GM12878 (cell line): ENCODE results near the gene SPCS3. TPM values are rescaled to one million over a fixed set of nuclear protein-coding genes. Genes with fewer than 3 reads are reported as not detected.

ENCODE experiments used
- ATAC-seq: fragments of 200-7000 bp; cut with Tn5 transposase; 3 replicates; pipeline ENCODE4 v1.9.1; 2020; ENCODE audit warnings: mild to moderate bottlenecking, moderate library complexity
- BruUV-seq: library from RNA; stranded (reverse); fragments of 400-500 nt; replicated peaks from 2 replicates; lab custom pipeline; 2021; lab: Mats Ljungman, UMichigan
- CTCF ChIA-PET: fragments of 300-600 bp; sonication (Branson Sonifier 250); formaldehyde crosslinking; extraction: SDS; loops from one replicate; lab custom pipeline; 2021; ENCODE audit warnings: inconsistent platforms; lab: Yijun Ruan, JAX
- POLR2A ChIA-PET: fragments of 350-600 bp; formaldehyde crosslinking; extraction: SDS; loops from one replicate; lab custom pipeline; 2021; ENCODE audit warnings: inconsistent platforms; lab: Charles Lee
- RAD21 ChIA-PET: fragments of 300-600 bp; sonication (Branson Sonifier 250); formaldehyde crosslinking; loops from one replicate; lab custom pipeline; 2023; ENCODE audit warnings: antibody characterized with exemption; ENCODE audit not compliant: unreplicated experiment; lab: Charles Lee
- SMC1A ChIA-PET: fragments of 300-600 bp; sonication (Branson Sonifier 250); formaldehyde crosslinking; loops from one replicate; lab custom pipeline; 2023; ENCODE audit not compliant: unreplicated experiment, uncharacterized antibody; lab: Charles Lee
- DNase-seq: peaks from one replicate; pipeline ENCODE4 v3.0.0-alpha.2; 2011; ENCODE audit warnings: low read depth, low spot score
- FAIRE-seq: peaks from 3 replicates; lab custom pipeline; 2011; peaks lifted over from hg19 to GRCh38; lab: Jason Lieb, UNC
- H2AFZ ChIP-seq: 2 replicates; pipeline ENCODE4 v1.6.0; 2011; ENCODE audit warnings: low read depth, low read length, control low read depth; ENCODE audit not compliant: control insufficient read depth
- H3K27ac ChIP-seq: 2 replicates; pipeline ENCODE4 v1.5.1; 2011; ENCODE audit warnings: control low read depth; ENCODE audit not compliant: control insufficient read depth, insufficient read depth
- H3K27me3 ChIP-seq, 2 experiments: replicated peaks in 1 of 2; 2 replicates each; pipeline versions ENCODE4 v1.6.0 to v1.6.1; 2011; ENCODE audit warnings: low read length in 1 of 2; ENCODE audit not compliant: control insufficient read depth in 2 of 2, insufficient read depth in 2 of 2
- H3K36me3 ChIP-seq, 2 experiments: 2 replicates each; pipeline ENCODE4 v1.5.1; 2011; ENCODE audit warnings: low read length in 1 of 2; ENCODE audit not compliant: control insufficient read depth in 2 of 2, insufficient read depth in 2 of 2
- H3K4me1 ChIP-seq: 2 replicates; pipeline ENCODE4 v1.6.1; 2011; ENCODE audit warnings: mild to moderate bottlenecking, low read length, moderate library complexity, mixed read lengths; ENCODE audit not compliant: control insufficient read depth, insufficient read depth
- H3K4me2 ChIP-seq: 2 replicates; pipeline ENCODE4 v1.6.0; 2011; ENCODE audit warnings: control low read depth; ENCODE audit not compliant: control insufficient read depth, insufficient read depth
- H3K4me3 ChIP-seq: fragments of 200-600 bp; sonication (generic); 2 replicates; pipeline ENCODE4 v1.5.1; 2016
- H3K79me2 ChIP-seq: 2 replicates; pipeline ENCODE4 v1.6.0; 2011; ENCODE audit warnings: low read length; ENCODE audit not compliant: control insufficient read depth, insufficient read depth
- H3K9ac ChIP-seq: 2 replicates; pipeline ENCODE4 v1.8.0; 2011; ENCODE audit warnings: low read length, control low read depth, mixed read lengths; ENCODE audit not compliant: control insufficient read depth, insufficient read depth
- H3K9me3 ChIP-seq: replicated peaks from 3 replicates; pipeline ENCODE4 v1.5.1; 2011; ENCODE audit warnings: mild to moderate bottlenecking, low read length; ENCODE audit not compliant: control insufficient read depth, insufficient read depth
- H4K20me1 ChIP-seq: 2 replicates; pipeline ENCODE4 v1.6.0; 2011; ENCODE audit not compliant: control insufficient read depth, insufficient read depth
- CBFB ChIP-seq: IDR thresholded peaks from 2 replicates; pipeline ENCODE4 v1.6.1; 2016; ENCODE audit warnings: antibody characterized with exemption, low read depth
- EGR1 ChIP-seq, 2 experiments: IDR thresholded peaks; 1 replicate in 1 of 2; 2 replicates in 1 of 2; pipeline ENCODE4 v1.6.1; 2011 to 2012; ENCODE audit warnings: low read depth in 2 of 2, low read length in 2 of 2, borderline replicate concordance in 1 of 2, mild to moderate bottlenecking in 1 of 2, moderate library complexity in 1 of 2
- EP300 ChIP-seq, 2 experiments: fragments of 150-350 bp in 1 of 2; IDR thresholded peaks; 2 replicates each; pipeline ENCODE4 v1.6.1; 2011 to 2012; ENCODE audit warnings: low read depth in 2 of 2, low read length in 2 of 2, borderline replicate concordance in 1 of 2, improper control_type of control experiment in 1 of 2, inconsistent platforms in 1 of 2; ENCODE audit not compliant: control insufficient read depth in 1 of 2
- FOXM1 ChIP-seq: IDR thresholded peaks from 2 replicates; pipeline ENCODE4 v1.6.1; 2012; ENCODE audit warnings: low read depth, mild to moderate bottlenecking, inconsistent platforms, low read length, moderate library complexity
- RUNX3 ChIP-seq: IDR thresholded peaks from 2 replicates; pipeline ENCODE4 v1.6.1; 2012; ENCODE audit warnings: low read length, inconsistent platforms
- ZNF217 ChIP-seq: fragments of 450-650 bp; IDR thresholded peaks from 2 replicates; pipeline ENCODE4 v1.6.1; 2017; ENCODE audit warnings: antibody characterized with exemption, mild to moderate bottlenecking
- WGBS: methylation state at CpG from one replicate; pipeline ENCODE4 v1.1.6; 2016; ENCODE audit warnings: low lambda C conversion rate; ENCODE audit not compliant: insufficient replicate concordance, insufficient coverage; ENCODE audit errors: missing lambda C conversion rate; 5-methylcytosine and 5-hydroxymethylcytosine counted together
- in situ Hi-C: fragments of 300-500 bp; cut with MboI; formaldehyde crosslinking; loops from 9 replicates; pipeline ENCODE4 v1.14.3; 2018; ENCODE audit warnings: mixed read lengths
- intact Hi-C: fragments of 100-400 bp; cut with micrococcal nuclease; formaldehyde crosslinking; loops from one replicate; pipeline ENCODE4 v1.14.2; 2022; ENCODE audit not compliant: unreplicated experiment
- polyA plus RNA-seq, 11 experiments: library from polyadenylated mRNA; depleted of rRNA in 4 of 11; unstranded in 6 of 11; stranded (reverse) in 5 of 11; fragments of >200 nt; fragmentation: Nextera tagmentation in 4 of 11; fragmentation: Illumina TruSeq in 1 of 11; extraction: Ambion mirVana in 4 of 11; extraction: Trizol in 1 of 11; gene quantifications; 1 replicate in 1 of 11; 2 replicates in 10 of 11; pipeline versions ENCODE4 v1.2.1 to v1.2.3, GENCODE V29; 2011 to 2016; ENCODE audit warnings: inconsistent platforms in 2 of 11, missing spikeins in 2 of 11, low read depth in 1 of 11
- total RNA-seq, 4 experiments: library from RNA; depleted of rRNA in 3 of 4; stranded (reverse); fragments of >200 nt in 3 of 4; fragmentation: Illumina TruSeq in 1 of 4; extraction: Trizol in 1 of 4; gene quantifications; 2 replicates each; pipeline versions ENCODE4 v1.2.1 to v1.2.3, GENCODE V29; 2013 to 2021
- TF ChIP-seq, protein P1 (sequence below): fragments of 450-650 bp; IDR thresholded peaks from 2 replicates; pipeline ENCODE4 v1.6.1; 2016; ENCODE audit warnings: mild to moderate bottlenecking

The SPCS3 gene
- total and polyA plus RNA-seq, 10 of the 15 experiments (the other 5 are each of a cell fraction or from before 2014, with no cell fraction given): 50.0 to 151 (median 76.4) TPM

DNA sequence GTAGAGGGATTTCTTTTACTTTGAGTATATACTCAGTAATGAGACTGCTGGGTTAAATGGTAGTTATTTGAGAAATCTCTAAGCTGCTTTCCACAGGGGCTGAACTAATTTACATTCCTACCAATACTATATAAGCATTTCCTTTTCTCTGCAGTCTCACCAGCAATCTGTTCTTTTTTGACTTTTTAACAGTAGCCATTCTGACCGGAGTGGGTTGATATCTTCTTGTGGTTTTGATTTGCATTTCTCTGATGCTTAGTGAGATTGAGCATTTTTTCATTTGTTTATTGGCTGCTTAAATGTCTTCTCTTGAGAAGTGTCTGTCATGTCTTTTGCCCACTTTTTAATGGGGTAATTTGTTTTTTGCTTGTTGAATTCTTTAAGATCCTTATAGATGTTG lies 43.3 kb downstream of the SPCS3 start:
- Histone ChIP-seq H3K36me3 (no peaks in the 10 kb centered on the region), H3K27me3 (no peaks in the 10 kb centered on the region), H3K9ac (no peak overlapping the region), H3K9me3 (no peaks in the 10 kb centered on the region; the same call in 2 of the 3 replicates), H4K20me1 (no peaks in the 10 kb centered on the region), H2AFZ (no peak overlapping the region), H3K4me1 (peaks cover 8% of the 10 kb centered on the region; the same call in 1 of the 2 replicates), H3K4me3 (no peak overlapping the region), H3K79me2 (no peaks in the 10 kb centered on the region), H3K27ac (no peak overlapping the region), H3K4me2 (peak overlapping the region; percentile 11; the same call in 1 of the 2 replicates)
- no TSS peak for BruUV-seq
- no peak for DNase-seq
- TF ChIP-seq EGR1 (IDR thresholded peaks at IDR 0.05; ENCODE audit: borderline replicate concordance in 1 of 2, low read depth in 2 of 2, low read length in 2 of 2) (no peak), CBFB (no peak), RUNX3 (peak; percentile 40)
- TF ChIP-seq, protein P1, sequence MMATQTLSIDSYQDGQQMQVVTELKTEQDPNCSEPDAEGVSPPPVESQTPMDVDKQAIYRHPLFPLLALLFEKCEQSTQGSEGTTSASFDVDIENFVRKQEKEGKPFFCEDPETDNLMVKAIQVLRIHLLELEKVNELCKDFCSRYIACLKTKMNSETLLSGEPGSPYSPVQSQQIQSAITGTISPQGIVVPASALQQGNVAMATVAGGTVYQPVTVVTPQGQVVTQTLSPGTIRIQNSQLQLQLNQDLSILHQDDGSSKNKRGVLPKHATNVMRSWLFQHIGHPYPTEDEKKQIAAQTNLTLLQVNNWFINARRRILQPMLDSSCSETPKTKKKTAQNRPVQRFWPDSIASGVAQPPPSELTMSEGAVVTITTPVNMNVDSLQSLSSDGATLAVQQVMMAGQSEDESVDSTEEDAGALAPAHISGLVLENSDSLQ: peak; percentile 36; the same call in 1 of the 2 replicates
- ChIA-PET RAD21 (no interaction called here), POLR2A (no interaction called here), CTCF (no interaction called here), SMC1A (interaction anchor here (1.2 kb wide), 1 partner anchor 684 kb away, joined by 3 read pairs; no protein-coding TSS in a partner anchor)
- peak; percentile 40 for ATAC-seq
- in situ Hi-C loops (loop anchor here (25.0 kb wide), 1 partner anchor 974 kb away; no protein-coding TSS in a partner anchor), intact Hi-C loops (no loop called here)
- FAIRE-seq: no peak
- 0% methylated on average over 1 of the region's 1 CpG for WGBS

- SMC1A ChIA-PET: no interaction called here
- TF ChIP-seq EP300 (IDR thresholded peaks at IDR 0.05; ENCODE audit: borderline replicate concordance in 1 of 2, control insufficient read depth in 1 of 2, low read depth in 2 of 2, low read length in 2 of 2): no peak
- no peak for TF ChIP-seq FOXM1
- TF ChIP-seq ZNF217: no peak
- TF ChIP-seq, all 136 proteins: peak for 0
- no TSS peak for BruUV-seq
- no peaks in the 10 kb centered on the region for H3K79me2 ChIP-seq
- ATAC-seq (no peak), DNase-seq (no peak), FAIRE-seq (no peak)
- no peaks in the 10 kb centered on the region for H3K27me3 ChIP-seq
- no peak overlapping the region for H3K4me2 ChIP-seq
- H3K36me3 ChIP-seq: no peaks in the 10 kb centered on the region
- WGBS: 28% methylated on average over 6 of the region's 8 CpGs
- peaks cover under 1% of the 10 kb centered on the region; the same call in 1 of the 2 replicates for H3K4me1 ChIP-seq
- intact Hi-C loops (no loop called here), in situ Hi-C loops (loop anchor here (25.0 kb wide), 1 partner anchor 969 kb away; no protein-coding TSS in a partner anchor)
- no peak overlapping the region for H3K27ac ChIP-seq
- H3K9me3 ChIP-seq: no peaks in the 10 kb centered on the region; the same call in 2 of the 3 replicates
- H3K4me3 ChIP-seq: no peak overlapping the region
- CTCF ChIA-PET: no interaction called here
- POLR2A ChIA-PET: no interaction called here
- no peak overlapping the region for H3K9ac ChIP-seq
- RAD21 ChIA-PET: no interaction called here
- H2AFZ ChIP-seq: no peak overlapping the region
- no peaks in the 10 kb centered on the region for H4K20me1 ChIP-seq
Observed at GRCh38 chr4:176367771-176368465, 48.2 kb downstream of the SPCS3 start.
